ENCODE results near the gene AADAC. TPM values are rescaled to one million over a fixed set of nuclear protein-coding genes. Genes with fewer than 3 reads are reported as not detected.

The AADAC gene
- total and polyA plus RNA-seq, 2 of the 13 experiments (the other 11 are each of a cell fraction or from before 2014, with no cell fraction given) = 0.87 to 1.5 TPM

- Histone ChIP-seq H3K79me2 (ENCODE audit: insufficient read depth, low read length) (no peaks in the 10 kb centered on the region), H3K4me3 (replicated peaks in 1 of 3; ENCODE audit: insufficient read depth in 1 of 3, low read depth in 2 of 3, low read length in 3 of 3) (no peak overlapping the region), H3K27ac (ENCODE audit: extremely low read length, insufficient read depth, low read length) (no peak overlapping the region), H3K36me3 (replicated peaks in 1 of 2; ENCODE audit: control insufficient read depth in 1 of 2, insufficient read depth in 2 of 2, low read length in 2 of 2) (no peaks in the 10 kb centered on the region), H2AFZ (ENCODE audit: low read length) (no peak overlapping the region), H3K4me2 (ENCODE audit: low read depth, low read length) (no peak overlapping the region), H3K27me3 (ENCODE audit: control insufficient read depth in 1 of 2, insufficient read depth in 2 of 2, low read length in 2 of 2) (no peaks in the 10 kb centered on the region), H3K9ac (ENCODE audit: insufficient read depth, low read depth, low read length) (no peak overlapping the region), H4K20me1 (ENCODE audit: insufficient read depth, low read length) (no peaks in the 10 kb centered on the region), H3K4me1 (ENCODE audit: insufficient read depth, low read length) (peaks cover 29% of the 10 kb centered on the region), H3K9me3 (ENCODE audit: low read length) (peaks cover 5% of the 10 kb centered on the region)
- in situ Hi-C loops (cut with HindIII; ENCODE audit: extremely low pct_ligation_motif_present, low pct_unique_long_range_greater_than_20kb) (loop anchor here (25.0 kb wide), 1 partner anchor 575 kb away; the partner anchor contains the start of gene GPR171), intact Hi-C loops (cut with micrococcal nuclease; ENCODE audit: unreplicated experiment) (no loop called here)
- CTCF ChIA-PET (ENCODE audit: low intra/inter-chr PET ratio, low total read pairs) = no interaction called here
- POLR2A ChIA-PET = no interaction called here
- DNase-seq (ENCODE audit: low spot score) = no peak
- ATAC-seq = no peak
- FAIRE-seq = no peak
- no TSS peak for BruUV-seq (replicated peaks)
- TF ChIP-seq ZNF124 (CRISPR knock-in tag; IDR thresholded peaks at IDR 0.05) (no peak), TOPORS (CRISPR knock-in tag; IDR thresholded peaks at IDR 0.05) (no peak), MTERF4 (CRISPR knock-in tag; IDR thresholded peaks at IDR 0.05) (no peak), GATA4 (IDR thresholded peaks at IDR 0.05; ENCODE audit: borderline replicate concordance, low read depth) (no peak), ZFP1 (CRISPR knock-in tag; IDR thresholded peaks at IDR 0.05) (no peak), ZNF460 (CRISPR knock-in tag; IDR thresholded peaks at IDR 0.05; ENCODE audit: borderline replicate concordance) (no peak), PRDM15 (CRISPR knock-in tag; IDR thresholded peaks at IDR 0.05) (no peak), SRY (CRISPR knock-in tag; IDR thresholded peaks at IDR 0.05) (no peak), ZBTB7A (CRISPR knock-in tag; IDR thresholded peaks at IDR 0.05) (no peak), ZFY (CRISPR knock-in tag; IDR thresholded peaks at IDR 0.05) (no peak), ZNF101 (CRISPR knock-in tag; IDR thresholded peaks at IDR 0.05; ENCODE audit: borderline replicate concordance, low read depth) (no peak), PRDM4 (CRISPR knock-in tag; IDR thresholded peaks at IDR 0.05; ENCODE audit: borderline replicate concordance) (no peak), RERE (CRISPR knock-in tag; IDR thresholded peaks at IDR 0.05; ENCODE audit: low read depth) (no peak)
Observed at GRCh38 chr3:151787626-151788025, 26.3 kb upstream of the AADAC start.
